Measurements from ENCODE around the gene RUBCNL. TPM values are rescaled to one million over a fixed set of nuclear protein-coding genes. Genes with fewer than 3 reads are reported as not detected.

The RUBCNL gene
- total and polyA plus RNA-seq, 2 of the 8 experiments (the other 6 are each of a cell fraction or from before 2014, with no cell fraction given), result 2.6 to 4.9 TPM

GRCh38 chr13:46313024-46313423 lies 74.0 kb downstream of the RUBCNL start:
- CTCF ChIA-PET (ENCODE audit: partially characterized antibody), result interaction anchor here (0.6 to 3.4 kb wide), 3 partner anchors 8 to 158 kb away, joined by 3 to 9 read pairs (median 5); no protein-coding TSS in a partner anchor

More at GRCh38 chr13:46313024-46313423, 74.0 kb downstream of the RUBCNL start:
- POLR2A ChIA-PET (ENCODE audit: partially characterized antibody), result no interaction called here
- Histone ChIP-seq H3K79me1 (ENCODE audit: low read depth, low read length) (no peaks in the 10 kb centered on the region), H3K4ac (replicated peaks; ENCODE audit: insufficient read length, low read depth, low read length) (no peak overlapping the region), H3K18ac (ENCODE audit: extremely low read depth, low read length) (no peak overlapping the region), H2BK120ac (replicated peaks; ENCODE audit: low read depth, low read length) (no peak overlapping the region), H2BK12ac (ENCODE audit: low read depth, low read length) (no peak overlapping the region), H2AFZ (ENCODE audit: low read length) (no peak overlapping the region), H4K91ac (replicated peaks; ENCODE audit: insufficient read length, low read length) (no peak overlapping the region), H3K9ac (replicated peaks in 1 of 4; ENCODE audit: extremely low read depth in 1 of 4, low read depth in 3 of 4, low read length in 3 of 4) (no peak overlapping the region), H3K23me2 (ENCODE audit: low read depth, low read length) (no peaks in the 10 kb centered on the region), H2AK5ac (ENCODE audit: low read depth, low read length) (no peak overlapping the region), H2BK20ac (ENCODE audit: low read length) (no peak overlapping the region), H3K4me1 (replicated peaks in 1 of 4; ENCODE audit: control insufficient read depth in 3 of 4, insufficient read depth in 4 of 4, low read length in 3 of 4) (no peaks in the 10 kb centered on the region), H3K14ac (ENCODE audit: insufficient read length) (no peak overlapping the region), H3K36me3 (ENCODE audit: control insufficient read depth in 2 of 4, insufficient read depth in 4 of 4, low read length in 3 of 4) (no peaks in the 10 kb centered on the region), H4K8ac (ENCODE audit: extremely low read depth, insufficient read depth, low read length) (no peak overlapping the region), H3K4me3 (ENCODE audit: extremely low read depth in 1 of 4, insufficient read depth in 2 of 4, low read depth in 3 of 4, low read length in 4 of 4) (no peak overlapping the region), H3K4me2 (ENCODE audit: insufficient read depth in 1 of 2, low read depth in 2 of 2, low read length in 2 of 2) (no peak overlapping the region), H3K27me3 (replicated peaks in 1 of 4; ENCODE audit: control insufficient read depth in 3 of 4, extremely low read depth in 1 of 4, insufficient read depth in 3 of 4, low read length in 3 of 4) (no peaks in the 10 kb centered on the region), H2BK15ac (ENCODE audit: low read length) (no peak overlapping the region), H3K56ac (replicated peaks; ENCODE audit: insufficient read length, low read depth, low read length) (no peak overlapping the region), H4K20me1 (replicated peaks in 1 of 2; ENCODE audit: control insufficient read depth in 1 of 2, insufficient read depth in 2 of 2, low read length in 2 of 2) (no peaks in the 10 kb centered on the region), H4K5ac (ENCODE audit: insufficient read length, low read depth, low read length) (no peak overlapping the region), H3K9me3 (ENCODE audit: insufficient read depth in 2 of 2, low read depth in 1 of 2, low read length in 1 of 2) (no peaks in the 10 kb centered on the region), H3K79me2 (ENCODE audit: control insufficient read depth in 1 of 2, insufficient read depth in 2 of 2, low read length in 2 of 2) (no peaks in the 10 kb centered on the region), H3K27ac (ENCODE audit: low read depth, low read length) (no peak overlapping the region), H2BK5ac (ENCODE audit: low read depth, low read length) (no peak overlapping the region), H3K23ac (ENCODE audit: insufficient read length) (no peak overlapping the region)
- FAIRE-seq, result no peak
- TF ChIP-seq SIN3A (conservative IDR thresholded peaks at IDR 0.05 in 1 of 2, IDR thresholded peaks at IDR 0.05 in 1 of 2; ENCODE audit: low read depth in 1 of 2, low read length in 2 of 2) (no peak), SP1 (IDR thresholded peaks at IDR 0.05; ENCODE audit: low read depth, low read length) (no peak), JUN (IDR thresholded peaks at IDR 0.05; ENCODE audit: low read depth, low read length) (no peak)
- WGBS, 2 experiments (ENCODE audit: extremely low coverage in 1 of 2, insufficient coverage in 1 of 2, insufficient read length in 1 of 2, insufficient replicate concordance in 2 of 2, low coverage in 1 of 2, low lambda C conversion rate in 2 of 2, missing lambda C conversion rate in 1 of 2), result 100% methylated on average over 1 of the region's 1 CpG; no CpG with 5 or more reads in 1 of the 2 experiments
- DNase-seq (ENCODE audit: low read depth in 1 of 2, low spot score in 2 of 2), result no peak

Measured in H1 (cell line).